Calu3 (cell line): ENCODE data around the gene DLG2. TPM values are rescaled to one million over a fixed set of nuclear protein-coding genes. Genes with fewer than 3 reads are reported as not detected.

Experiments used
- BruUV-seq: library from RNA; stranded (reverse); fragments of 400-500 nt; replicated peaks from 2 replicates; lab custom pipeline; 2021; lab: Mats Ljungman, UMichigan
- CTCF ChIA-PET: fragments of 300-600 bp; sonication (Branson Sonifier 250); formaldehyde crosslinking; loops from one replicate; lab custom pipeline; 2022; ENCODE audit warnings: antibody characterized with exemption; lab: Charles Lee
- DNase-seq: peaks from one replicate; pipeline ENCODE4 v3.0.0; 2022
- H3K27ac Mint-ChIP-seq: one replicate; pipeline ENCODE4 v1.8.0; 2022; ENCODE audit warnings: mixed read lengths; ENCODE audit not compliant: unreplicated experiment
- H3K27me3 Mint-ChIP-seq: one replicate; pipeline ENCODE4 v1.8.0; 2022; ENCODE audit warnings: mixed read lengths; ENCODE audit not compliant: unreplicated experiment
- H3K36me3 Mint-ChIP-seq: one replicate; pipeline ENCODE4 v1.8.0; 2022; ENCODE audit warnings: mild to moderate bottlenecking, moderate library complexity, mixed read lengths; ENCODE audit not compliant: insufficient read depth, unreplicated experiment
- H3K4me1 Mint-ChIP-seq: one replicate; pipeline ENCODE4 v1.8.0; 2022; ENCODE audit warnings: mild to moderate bottlenecking, low read depth, mixed read lengths; ENCODE audit not compliant: unreplicated experiment
- H3K4me3 Mint-ChIP-seq: one replicate; pipeline ENCODE4 v1.8.0; 2022; ENCODE audit warnings: mild to moderate bottlenecking, low read depth, moderate library complexity, mixed read lengths; ENCODE audit not compliant: unreplicated experiment
- H3K9me3 Mint-ChIP-seq: one replicate; pipeline ENCODE4 v1.8.0; 2022; ENCODE audit warnings: low read depth, mixed read lengths; ENCODE audit not compliant: unreplicated experiment
- CTCF ChIP-seq: fragments of 200-600 bp; IDR thresholded peaks from one replicate; pipeline ENCODE4 v1.8.0; 2022; ENCODE audit warnings: antibody characterized with exemption; ENCODE audit not compliant: unreplicated experiment
- intact Hi-C: fragments of 100-400 bp; cut with micrococcal nuclease; formaldehyde crosslinking; loops from one replicate; pipeline ENCODE4 v1.10.0; 2022; ENCODE audit not compliant: unreplicated experiment
- total RNA-seq: library from RNA; stranded (reverse); gene quantifications from 2 replicates; pipeline ENCODE4 v1.2.3, GENCODE V29; 2022

DLG2 gene
- total RNA-seq, 1 experiment from 2014 or later, result 0.71 TPM

GRCh38 chr11:83713708-83714107 is 1913.4 kb downstream of the DLG2 start:
- BruUV-seq, result no TSS peak
- intact Hi-C loops, result no loop called here
- no peak overlapping the region for H3K27ac Mint-ChIP-seq
- CTCF ChIA-PET, result no interaction called here
- DNase-seq, result no peak
- no peaks in the 10 kb centered on the region for H3K27me3 Mint-ChIP-seq
- no peak overlapping the region for H3K4me3 Mint-ChIP-seq
- no peak for TF ChIP-seq CTCF
- H3K36me3 Mint-ChIP-seq, result no peaks in the 10 kb centered on the region
- no peaks in the 10 kb centered on the region for H3K9me3 Mint-ChIP-seq
- no peaks in the 10 kb centered on the region for H3K4me1 Mint-ChIP-seq

- H3K27me3 Mint-ChIP-seq, result no peaks in the 10 kb centered on the region
- no peaks in the 10 kb centered on the region for H3K36me3 Mint-ChIP-seq
- no peaks in the 10 kb centered on the region for H3K9me3 Mint-ChIP-seq
- CTCF ChIA-PET, result interaction anchor here (0.6 to 0.8 kb wide), 2 partner anchors 33 to 457 kb away, joined by 3 read pairs; no protein-coding TSS in a partner anchor
- TF ChIP-seq CTCF, result no peak
- H3K4me1 Mint-ChIP-seq, result no peaks in the 10 kb centered on the region
- no TSS peak for BruUV-seq
- intact Hi-C loops, result no loop called here
- H3K27ac Mint-ChIP-seq, result no peak overlapping the region
- no peak for DNase-seq
- H3K4me3 Mint-ChIP-seq, result no peak overlapping the region
Observed at GRCh38 chr11:83711106-83711527, 1916.0 kb downstream of the DLG2 start.

GRCh38 chr11:83709434-83709833 is 1917.7 kb downstream of the DLG2 start:
- Mint-ChIP-seq H3K27me3 (no peaks in the 10 kb centered on the region), H3K4me3 (no peak overlapping the region), H3K9me3 (no peaks in the 10 kb centered on the region), H3K4me1 (no peaks in the 10 kb centered on the region), H3K27ac (no peak overlapping the region), H3K36me3 (no peaks in the 10 kb centered on the region)
- no peak for TF ChIP-seq CTCF
- intact Hi-C loops, result no loop called here
- no TSS peak for BruUV-seq
- DNase-seq, result no peak
- CTCF ChIA-PET, result interaction anchor here (0.7 kb wide), 1 partner anchor 154 kb away, joined by 3 read pairs; no protein-coding TSS in a partner anchor

GRCh38 chr11:83706566-83706965 is 1920.6 kb downstream of the DLG2 start:
- no TSS peak for BruUV-seq

More at GRCh38 chr11:83706566-83706965, 1920.6 kb downstream of the DLG2 start:
- no peaks in the 10 kb centered on the region for H3K9me3 Mint-ChIP-seq
- no peaks in the 10 kb centered on the region for H3K27me3 Mint-ChIP-seq
- DNase-seq, result no peak
- CTCF ChIA-PET, result no interaction called here
- intact Hi-C loops, result no loop called here
- H3K36me3 Mint-ChIP-seq, result no peaks in the 10 kb centered on the region
- no peak for TF ChIP-seq CTCF
- no peak overlapping the region for H3K4me3 Mint-ChIP-seq
- no peak overlapping the region for H3K27ac Mint-ChIP-seq
- no peaks in the 10 kb centered on the region for H3K4me1 Mint-ChIP-seq
